HCT116 (cell line): ENCODE measurements around the gene FAM216B. TPM values are rescaled to one million over a fixed set of nuclear protein-coding genes. Genes with fewer than 3 reads are reported as not detected.

ENCODE experiments used
- ATAC-seq: fragments of 200-7000 bp; cut with Tn5 transposase; 2 replicates; pipeline ENCODE4 v1.9.1; 2020; ENCODE audit warnings: mild to moderate bottlenecking, moderate library complexity
- BruUV-seq: library from RNA; stranded (reverse); fragments of 400-500 nt; replicated peaks from 2 replicates; lab custom pipeline; 2021; lab: Mats Ljungman, UMichigan
- CTCF ChIA-PET: fragments of 300-600 bp; sonication (Branson Sonifier 250); formaldehyde crosslinking; loops from one replicate; lab custom pipeline; 2021; ENCODE audit warnings: antibody characterized with exemption; lab: Charles Lee
- POLR2A ChIA-PET: fragments of 300-600, 350-600 bp; sonication (Branson Sonifier 250); formaldehyde crosslinking; loops from one replicate; lab custom pipeline; 2021; ENCODE audit warnings: antibody characterized with exemption; lab: Charles Lee
- RAD21 ChIA-PET, 2 experiments: fragments of 300-600 bp; sonication (Branson Sonifier 250); formaldehyde crosslinking; loops; one replicate each; lab custom pipeline; 2023; ENCODE audit warnings: low total read pairs in 2 of 2; ENCODE audit not compliant: uncharacterized antibody in 2 of 2, unreplicated experiment in 2 of 2, low non-redundant PET in 1 of 2; lab: Charles Lee
- DNase-seq: peaks from one replicate; pipeline ENCODE4 v3.0.0-alpha.2; 2010; ENCODE audit warnings: low read depth, low spot score
- H2AFZ ChIP-seq: fragments of 200-600 bp; shearing (Covaris generic), sonication (generic); 2 replicates; pipeline ENCODE4 v1.6.1; 2017; ENCODE audit warnings: low read depth, mixed run types, mixed read lengths, antibody characterized with exemption, low read length; ENCODE audit not compliant: poor library complexity, severe bottlenecking
- H3K27ac ChIP-seq: 2 replicates; pipeline ENCODE4 v1.5.1; 2012; ENCODE audit warnings: low read depth, low read length
- H3K27me3 ChIP-seq: fragments of 200-600 bp; sonication (generic); 2 replicates; pipeline ENCODE4 v1.6.1; 2016; ENCODE audit warnings: mixed run types, low read length, mixed read lengths; ENCODE audit not compliant: insufficient read depth
- H3K36me3 ChIP-seq, 2 experiments: fragments of 200-500 bp in 1 of 2; fragments of 200-600 bp in 1 of 2; sonication (Bioruptor generic) in 1 of 2; sonication (generic) in 1 of 2; 2 replicates each; pipeline versions ENCODE4 v1.5.1 to v1.6.1; 2014 to 2016; ENCODE audit warnings: low read length in 2 of 2, inconsistent platforms in 1 of 2, mixed read lengths in 1 of 2, mixed run types in 1 of 2; ENCODE audit not compliant: insufficient read depth in 2 of 2, control insufficient read depth in 1 of 2
- H3K4me1 ChIP-seq, 2 experiments: fragments of 200-600 bp in 1 of 2; sonication (generic) in 1 of 2; 2 replicates each; pipeline versions ENCODE4 v1.5.1 to v1.6.1; 2012 to 2017; ENCODE audit warnings: low read length in 2 of 2, inconsistent platforms in 1 of 2, mild to moderate bottlenecking in 1 of 2, mixed read lengths in 1 of 2, mixed run types in 1 of 2, moderate library complexity in 1 of 2; ENCODE audit not compliant: insufficient read depth in 2 of 2, control insufficient read depth in 1 of 2
- H3K4me2 ChIP-seq: fragments of 200-600 bp; sonication (generic); 2 replicates; pipeline ENCODE4 v1.6.1; 2017; ENCODE audit warnings: mixed run types, low read length, mixed read lengths
- H3K4me3 ChIP-seq, 2 experiments: fragments of 200-600 bp in 1 of 2; sonication (generic) in 1 of 2; replicated peaks in 1 of 2; 2 replicates each; pipeline ENCODE4 v1.5.1; 2011 to 2016; ENCODE audit warnings: low read length in 2 of 2, control low read depth in 1 of 2, low read depth in 1 of 2, mild to moderate bottlenecking in 1 of 2, mixed read lengths in 1 of 2, mixed run types in 1 of 2
- H3K79me2 ChIP-seq: fragments of 200-600 bp; sonication (generic); 2 replicates; pipeline ENCODE4 v1.6.1; 2017; ENCODE audit warnings: mild to moderate bottlenecking, mixed run types, low read length, moderate library complexity, mixed read lengths; ENCODE audit not compliant: insufficient read depth
- H3K9ac ChIP-seq: fragments of 200-600 bp; sonication (generic); 2 replicates; pipeline ENCODE4 v1.6.1; 2016; ENCODE audit warnings: low read length, mixed read lengths
- H3K9me2 ChIP-seq: fragments of 200-600 bp; sonication (generic), shearing (Covaris generic); 2 replicates; pipeline ENCODE4 v1.6.1; 2017; ENCODE audit warnings: mixed run types, mild to moderate bottlenecking, moderate library complexity; ENCODE audit not compliant: insufficient read depth
- H3K9me3 ChIP-seq, 2 experiments: fragments of 200-500 bp in 1 of 2; fragments of 200-600 bp in 1 of 2; sonication (Bioruptor generic) in 1 of 2; sonication (generic) in 1 of 2; 2 replicates each; pipeline ENCODE4 v1.6.1; 2014 to 2017; ENCODE audit warnings: low read length in 2 of 2, mixed read lengths in 2 of 2, inconsistent platforms in 1 of 2, low read depth in 1 of 2, mild to moderate bottlenecking in 1 of 2, mixed run types in 1 of 2, moderate library complexity in 1 of 2; ENCODE audit not compliant: control insufficient read depth in 1 of 2, insufficient read depth in 1 of 2
- H4K20me1 ChIP-seq: fragments of 200-600 bp; sonication (generic), shearing (Covaris generic); 2 replicates; pipeline ENCODE4 v1.6.1; 2017; ENCODE audit warnings: mixed run types, mild to moderate bottlenecking, moderate library complexity; ENCODE audit not compliant: insufficient read depth
- CBX3 ChIP-seq: IDR thresholded peaks from 2 replicates; pipeline ENCODE4 v1.6.1; 2012; ENCODE audit warnings: low read depth
- CEBPB ChIP-seq: IDR thresholded peaks from 2 replicates; pipeline ENCODE4 v1.6.1; 2012; ENCODE audit warnings: low read depth
- EGR1 ChIP-seq: IDR thresholded peaks from 2 replicates; pipeline ENCODE4 v1.6.1; 2012; ENCODE audit warnings: low read depth
- EZH2 ChIP-seq: fragments of 200-600 bp; sonication (generic); IDR thresholded peaks from 2 replicates; pipeline ENCODE4 v1.6.1; 2017; ENCODE audit warnings: antibody characterized with exemption, mixed run types
- FOSL1 ChIP-seq: IDR thresholded peaks from 2 replicates; pipeline ENCODE4 v1.6.1; 2012; ENCODE audit warnings: low read depth
- JUND ChIP-seq: IDR thresholded peaks from 2 replicates; pipeline ENCODE4 v1.6.1; 2012
- MAX ChIP-seq: IDR thresholded peaks from 2 replicates; pipeline ENCODE4 v1.6.1; 2012
- POLR2A ChIP-seq: IDR thresholded peaks from 2 replicates; pipeline ENCODE4 v1.7.0; 2011; ENCODE audit warnings: borderline replicate concordance; ENCODE audit not compliant: insufficient read depth, insufficient read length; ENCODE audit errors: extremely low read depth
- POLR2AphosphoS5 ChIP-seq: IDR thresholded peaks from 2 replicates; pipeline ENCODE4 v1.6.1; 2011; ENCODE audit warnings: mild to moderate bottlenecking, low read depth, low read length, moderate library complexity
- RAD21 ChIP-seq: IDR thresholded peaks from 2 replicates; pipeline ENCODE4 v1.6.1; 2012; ENCODE audit warnings: low read depth, mild to moderate bottlenecking
- SIN3A ChIP-seq: IDR thresholded peaks from 2 replicates; pipeline ENCODE4 v1.6.1; 2012; ENCODE audit warnings: low read depth
- SP1 ChIP-seq: IDR thresholded peaks from 2 replicates; pipeline ENCODE4 v1.6.1; 2012; ENCODE audit warnings: low read depth
- SRF ChIP-seq: IDR thresholded peaks from 2 replicates; pipeline ENCODE4 v1.6.1; 2012; ENCODE audit warnings: low read depth
- ZFX ChIP-seq: fragments of 450-650 bp; IDR thresholded peaks from 2 replicates; pipeline ENCODE4 v1.6.1; 2017
- ZNF274 ChIP-seq: fragments of 200-500 bp; sonication (Bioruptor generic); IDR thresholded peaks from 2 replicates; pipeline ENCODE4 v1.6.1; 2014; ENCODE audit warnings: mild to moderate bottlenecking, low read depth, low read length, inconsistent platforms
- intact Hi-C: fragments of 100-400 bp; cut with micrococcal nuclease; formaldehyde crosslinking; loops from 2 replicates; pipeline ENCODE4 v1.10.0; 2022
- total RNA-seq: library from RNA; stranded (reverse); gene quantifications from one replicate; pipeline ENCODE4 v1.2.1, GENCODE V29; 2021; ENCODE audit not compliant: unreplicated experiment
- TF ChIP-seq, protein P1 (sequence below): IDR thresholded peaks from 2 replicates; pipeline ENCODE4 v1.6.1; 2012; ENCODE audit warnings: low read depth

Gene FAM216B
- total RNA-seq, 1 experiment from 2014 or later = not detected

- TF ChIP-seq JUND (no peak), ZFX (no peak), EZH2 (no peak), ZNF274 (no peak)
- ATAC-seq (no peak), DNase-seq (no peak)
- 0 out of 4 replicates have a peak, but pooled peaks cover 0 to 2% of the 10 kb centered on the region in 2 experiments for H3K4me1 ChIP-seq
- H3K9me2 ChIP-seq = no peaks in the 10 kb centered on the region
- no peaks in the 10 kb centered on the region for H3K36me3 ChIP-seq
- no TSS peak for BruUV-seq
- ChIA-PET POLR2A (no interaction called here), RAD21 (no interaction called here), CTCF (no interaction called here)
- no peak overlapping the region for H3K4me3 ChIP-seq
- 0 out of 2 replicates have a peak, but pooled peaks cover 3% of the 10 kb centered on the region for H3K27me3 ChIP-seq
- H3K9ac ChIP-seq = no peak overlapping the region
- no peaks in the 10 kb centered on the region for H3K9me3 ChIP-seq
- H4K20me1 ChIP-seq = no peaks in the 10 kb centered on the region
- H3K27ac ChIP-seq = no peak overlapping the region
- no peaks in the 10 kb centered on the region for H3K79me2 ChIP-seq
- H3K4me2 ChIP-seq = no peak overlapping the region
- intact Hi-C loops = no loop called here
- H2AFZ ChIP-seq = no peak overlapping the region
These were observed 35.7 kb upstream of the FAM216B start for GRCh38 chr13:42745655-42746054.

GRCh38 chr13:42746866-42747265 is 34.5 kb upstream of the FAM216B start:
- TF ChIP-seq EGR1 = no peak
- no peak for TF ChIP-seq ZNF274
- no peak for TF ChIP-seq FOSL1
- no peak for TF ChIP-seq POLR2AphosphoS5
- no peak for TF ChIP-seq MAX
- TF ChIP-seq SIN3A = no peak
- TF ChIP-seq RAD21 = no peak
- TF ChIP-seq, protein P1, sequence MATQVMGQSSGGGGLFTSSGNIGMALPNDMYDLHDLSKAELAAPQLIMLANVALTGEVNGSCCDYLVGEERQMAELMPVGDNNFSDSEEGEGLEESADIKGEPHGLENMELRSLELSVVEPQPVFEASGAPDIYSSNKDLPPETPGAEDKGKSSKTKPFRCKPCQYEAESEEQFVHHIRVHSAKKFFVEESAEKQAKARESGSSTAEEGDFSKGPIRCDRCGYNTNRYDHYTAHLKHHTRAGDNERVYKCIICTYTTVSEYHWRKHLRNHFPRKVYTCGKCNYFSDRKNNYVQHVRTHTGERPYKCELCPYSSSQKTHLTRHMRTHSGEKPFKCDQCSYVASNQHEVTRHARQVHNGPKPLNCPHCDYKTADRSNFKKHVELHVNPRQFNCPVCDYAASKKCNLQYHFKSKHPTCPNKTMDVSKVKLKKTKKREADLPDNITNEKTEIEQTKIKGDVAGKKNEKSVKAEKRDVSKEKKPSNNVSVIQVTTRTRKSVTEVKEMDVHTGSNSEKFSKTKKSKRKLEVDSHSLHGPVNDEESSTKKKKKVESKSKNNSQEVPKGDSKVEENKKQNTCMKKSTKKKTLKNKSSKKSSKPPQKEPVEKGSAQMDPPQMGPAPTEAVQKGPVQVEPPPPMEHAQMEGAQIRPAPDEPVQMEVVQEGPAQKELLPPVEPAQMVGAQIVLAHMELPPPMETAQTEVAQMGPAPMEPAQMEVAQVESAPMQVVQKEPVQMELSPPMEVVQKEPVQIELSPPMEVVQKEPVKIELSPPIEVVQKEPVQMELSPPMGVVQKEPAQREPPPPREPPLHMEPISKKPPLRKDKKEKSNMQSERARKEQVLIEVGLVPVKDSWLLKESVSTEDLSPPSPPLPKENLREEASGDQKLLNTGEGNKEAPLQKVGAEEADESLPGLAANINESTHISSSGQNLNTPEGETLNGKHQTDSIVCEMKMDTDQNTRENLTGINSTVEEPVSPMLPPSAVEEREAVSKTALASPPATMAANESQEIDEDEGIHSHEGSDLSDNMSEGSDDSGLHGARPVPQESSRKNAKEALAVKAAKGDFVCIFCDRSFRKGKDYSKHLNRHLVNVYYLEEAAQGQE = no peak
- TF ChIP-seq JUND = no peak
- TF ChIP-seq SRF = no peak
- TF ChIP-seq CBX3 = no peak
- TF ChIP-seq POLR2A = no peak
- no peak for TF ChIP-seq ZFX
- no peak for TF ChIP-seq SP1
- TF ChIP-seq CEBPB = no peak
- intact Hi-C loops = no loop called here
- H2AFZ ChIP-seq = no peak overlapping the region
- ATAC-seq (no peak), DNase-seq (no peak)
- no peaks in the 10 kb centered on the region for H3K36me3 ChIP-seq
- no peaks in the 10 kb centered on the region for H3K9me3 ChIP-seq
- no peaks in the 10 kb centered on the region for H3K4me1 ChIP-seq
- H3K79me2 ChIP-seq = no peaks in the 10 kb centered on the region
- no TSS peak for BruUV-seq
- ChIA-PET CTCF (no interaction called here), POLR2A (no interaction called here), RAD21 (no interaction called here)
- H3K27ac ChIP-seq = no peak overlapping the region
- no peak overlapping the region for H3K9ac ChIP-seq
- H3K4me2 ChIP-seq = no peak overlapping the region
- H4K20me1 ChIP-seq = no peaks in the 10 kb centered on the region
- no peaks in the 10 kb centered on the region for H3K9me2 ChIP-seq
- 0 out of 2 replicates have a peak, but pooled peaks cover 3% of the 10 kb centered on the region for H3K27me3 ChIP-seq
- no peak overlapping the region for H3K4me3 ChIP-seq
